ENCODE measurements around the gene CDCA8.

CDCA8 gene

DNA sequence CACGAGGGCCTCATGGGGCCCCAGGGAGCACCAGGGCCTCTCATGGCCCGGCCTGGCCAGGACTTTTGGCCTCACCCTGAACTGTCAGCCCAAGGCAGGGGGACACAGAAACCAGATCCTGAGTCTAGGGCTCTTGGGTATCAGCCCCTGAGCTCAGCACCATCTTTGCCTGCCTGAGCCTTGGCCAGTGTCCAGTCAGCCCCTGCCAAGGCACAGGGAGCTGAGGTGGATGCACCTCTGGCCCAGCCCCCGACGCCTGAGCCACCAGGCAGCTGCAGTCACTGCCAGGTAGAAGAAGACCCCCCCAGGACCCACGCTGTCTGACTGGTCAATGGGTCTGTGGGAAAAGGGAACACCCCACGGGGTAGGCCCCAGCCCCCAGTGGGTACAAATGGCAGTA, 25.3 kb downstream of the CDCA8 start:
- Histone ChIP-seq H3K4me3 (ENCODE audit: low read length) (no peak overlapping the region), H3K27me3 (ENCODE audit: low read depth, low read length) (no peaks in the 10 kb centered on the region), H3K27ac (ENCODE audit: low read length) (no peak overlapping the region), H2AFZ (ENCODE audit: low read depth, low read length) (no peak overlapping the region), H3K79me2 (ENCODE audit: low read length) (no peaks in the 10 kb centered on the region), H3K9me3 (ENCODE audit: insufficient read depth, low read length) (no peaks in the 10 kb centered on the region), H4K20me1 (ENCODE audit: insufficient read depth, low read length) (no peaks in the 10 kb centered on the region), H3K9ac (ENCODE audit: low read length) (no peak overlapping the region), H3K4me2 (ENCODE audit: low read length) (no peak overlapping the region), H3K36me3 (replicated peaks; ENCODE audit: low read depth, low read length) (no peaks in the 10 kb centered on the region), H3K4me1 (ENCODE audit: low read length) (peaks cover 3% of the 10 kb centered on the region; the same call in 1 of the 2 replicates)
- TF ChIP-seq, protein P1, sequence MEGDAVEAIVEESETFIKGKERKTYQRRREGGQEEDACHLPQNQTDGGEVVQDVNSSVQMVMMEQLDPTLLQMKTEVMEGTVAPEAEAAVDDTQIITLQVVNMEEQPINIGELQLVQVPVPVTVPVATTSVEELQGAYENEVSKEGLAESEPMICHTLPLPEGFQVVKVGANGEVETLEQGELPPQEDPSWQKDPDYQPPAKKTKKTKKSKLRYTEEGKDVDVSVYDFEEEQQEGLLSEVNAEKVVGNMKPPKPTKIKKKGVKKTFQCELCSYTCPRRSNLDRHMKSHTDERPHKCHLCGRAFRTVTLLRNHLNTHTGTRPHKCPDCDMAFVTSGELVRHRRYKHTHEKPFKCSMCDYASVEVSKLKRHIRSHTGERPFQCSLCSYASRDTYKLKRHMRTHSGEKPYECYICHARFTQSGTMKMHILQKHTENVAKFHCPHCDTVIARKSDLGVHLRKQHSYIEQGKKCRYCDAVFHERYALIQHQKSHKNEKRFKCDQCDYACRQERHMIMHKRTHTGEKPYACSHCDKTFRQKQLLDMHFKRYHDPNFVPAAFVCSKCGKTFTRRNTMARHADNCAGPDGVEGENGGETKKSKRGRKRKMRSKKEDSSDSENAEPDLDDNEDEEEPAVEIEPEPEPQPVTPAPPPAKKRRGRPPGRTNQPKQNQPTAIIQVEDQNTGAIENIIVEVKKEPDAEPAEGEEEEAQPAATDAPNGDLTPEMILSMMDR (IDR thresholded peaks at IDR 0.05; ENCODE audit: low read depth, low read length) = no peak
- TF ChIP-seq EZH2phosphoT487 (IDR thresholded peaks at IDR 0.05; ENCODE audit: low read depth) = no peak

DNA sequence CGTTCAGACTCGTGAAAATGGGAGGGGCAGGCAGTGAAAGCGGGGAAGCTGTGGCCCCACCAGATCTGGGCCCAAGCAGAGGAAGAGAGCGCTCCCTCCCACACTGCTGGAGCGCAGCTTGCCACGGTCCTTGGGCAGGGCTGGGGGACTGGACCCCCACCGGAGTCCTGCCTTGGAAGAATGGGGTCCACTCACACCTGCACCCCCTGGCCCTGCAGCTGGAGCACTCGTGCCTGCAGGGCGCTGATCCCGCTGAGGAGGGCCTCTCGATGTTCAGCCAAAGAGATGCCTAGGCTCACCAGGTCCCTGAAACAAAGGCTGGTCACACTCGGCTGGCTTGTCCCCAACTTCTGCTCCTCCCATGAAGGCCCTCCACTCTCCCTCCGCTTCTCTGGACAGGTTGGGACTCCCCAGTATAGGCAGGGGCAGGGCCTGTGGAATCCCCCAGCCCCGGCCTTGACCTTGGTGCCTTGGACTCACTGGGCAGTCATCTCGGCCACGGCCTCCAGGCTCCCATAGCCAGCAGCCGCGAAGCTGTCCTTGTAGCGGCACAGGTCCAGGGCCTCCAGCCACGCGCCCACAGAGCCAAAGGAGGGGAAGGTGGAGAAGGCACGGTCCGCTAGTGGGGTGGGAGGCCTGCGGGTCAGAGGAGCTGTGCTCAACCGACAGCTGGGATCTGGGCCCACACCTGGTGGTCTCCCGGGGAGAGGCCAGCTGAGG, 26.0 kb downstream of the CDCA8 start:
- TF ChIP-seq, protein P1 (IDR thresholded peaks at IDR 0.05; ENCODE audit: low read depth, low read length) = no peak
- TF ChIP-seq EZH2phosphoT487 (IDR thresholded peaks at IDR 0.05; ENCODE audit: low read depth) = no peak
- Histone ChIP-seq H3K4me2 (ENCODE audit: low read length) (no peak overlapping the region), H3K27me3 (ENCODE audit: low read depth, low read length) (no peaks in the 10 kb centered on the region), H3K9ac (ENCODE audit: low read length) (no peak overlapping the region), H3K36me3 (replicated peaks; ENCODE audit: low read depth, low read length) (no peaks in the 10 kb centered on the region), H4K20me1 (ENCODE audit: insufficient read depth, low read length) (no peaks in the 10 kb centered on the region), H3K4me3 (ENCODE audit: low read length) (no peak overlapping the region), H3K4me1 (ENCODE audit: low read length) (peaks cover 3% of the 10 kb centered on the region; the same call in 1 of the 2 replicates), H3K9me3 (ENCODE audit: insufficient read depth, low read length) (no peaks in the 10 kb centered on the region), H2AFZ (ENCODE audit: low read depth, low read length) (no peak overlapping the region), H3K27ac (ENCODE audit: low read length) (no peak overlapping the region), H3K79me2 (ENCODE audit: low read length) (no peaks in the 10 kb centered on the region)

DNA sequence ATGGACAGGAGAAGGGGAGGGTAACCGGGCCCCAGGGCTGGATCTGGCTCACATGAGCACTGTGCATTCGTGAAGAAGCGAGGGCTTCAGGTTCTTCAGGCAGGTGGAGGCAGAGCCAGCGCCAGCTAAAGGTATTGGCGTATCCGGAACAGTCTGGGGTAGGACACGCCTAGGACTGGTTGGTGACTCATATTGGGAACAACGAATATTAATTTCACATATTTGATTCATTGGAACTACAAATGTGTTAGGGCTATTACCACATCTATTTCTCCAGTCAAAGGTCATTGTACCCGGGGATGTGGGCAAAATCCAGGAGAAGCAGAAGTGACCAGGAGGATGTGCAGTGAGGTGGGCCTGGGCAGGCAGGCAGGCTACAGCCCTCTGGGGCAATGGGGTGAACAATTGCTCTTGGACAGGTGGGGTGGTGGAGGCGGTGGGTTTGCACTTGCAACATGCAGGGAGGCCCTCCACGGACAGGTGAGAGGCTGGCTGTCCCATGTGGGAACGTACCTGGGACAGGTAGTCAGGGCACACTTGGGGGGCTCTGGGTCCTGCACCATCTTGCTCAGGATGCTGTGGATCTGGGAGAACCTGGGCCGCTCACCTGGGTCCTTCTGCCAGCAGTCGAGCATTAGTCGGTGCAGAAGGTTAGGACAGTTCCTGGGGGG, 26.7 kb downstream of the CDCA8 start:
- TF ChIP-seq EZH2phosphoT487 (IDR thresholded peaks at IDR 0.05; ENCODE audit: low read depth) = no peak
- TF ChIP-seq, protein P1 (IDR thresholded peaks at IDR 0.05; ENCODE audit: low read depth, low read length) = no peak
- no peak overlapping the region for H3K27ac ChIP-seq (ENCODE audit: low read length)
- H3K4me1 ChIP-seq (ENCODE audit: low read length) = peaks cover 3% of the 10 kb centered on the region; the same call in 1 of the 2 replicates
- H3K4me3 ChIP-seq (ENCODE audit: low read length) = no peak overlapping the region
- no peaks in the 10 kb centered on the region for H3K36me3 ChIP-seq (replicated peaks; ENCODE audit: low read depth, low read length)
- no peaks in the 10 kb centered on the region for H3K9me3 ChIP-seq (ENCODE audit: insufficient read depth, low read length)
- no peaks in the 10 kb centered on the region for H4K20me1 ChIP-seq (ENCODE audit: insufficient read depth, low read length)
- H3K4me2 ChIP-seq (ENCODE audit: low read length) = no peak overlapping the region
- no peaks in the 10 kb centered on the region for H3K27me3 ChIP-seq (ENCODE audit: low read depth, low read length)
- no peak overlapping the region for H2AFZ ChIP-seq (ENCODE audit: low read depth, low read length)
- no peak overlapping the region for H3K9ac ChIP-seq (ENCODE audit: low read length)
- H3K79me2 ChIP-seq (ENCODE audit: low read length) = no peaks in the 10 kb centered on the region

DNA sequence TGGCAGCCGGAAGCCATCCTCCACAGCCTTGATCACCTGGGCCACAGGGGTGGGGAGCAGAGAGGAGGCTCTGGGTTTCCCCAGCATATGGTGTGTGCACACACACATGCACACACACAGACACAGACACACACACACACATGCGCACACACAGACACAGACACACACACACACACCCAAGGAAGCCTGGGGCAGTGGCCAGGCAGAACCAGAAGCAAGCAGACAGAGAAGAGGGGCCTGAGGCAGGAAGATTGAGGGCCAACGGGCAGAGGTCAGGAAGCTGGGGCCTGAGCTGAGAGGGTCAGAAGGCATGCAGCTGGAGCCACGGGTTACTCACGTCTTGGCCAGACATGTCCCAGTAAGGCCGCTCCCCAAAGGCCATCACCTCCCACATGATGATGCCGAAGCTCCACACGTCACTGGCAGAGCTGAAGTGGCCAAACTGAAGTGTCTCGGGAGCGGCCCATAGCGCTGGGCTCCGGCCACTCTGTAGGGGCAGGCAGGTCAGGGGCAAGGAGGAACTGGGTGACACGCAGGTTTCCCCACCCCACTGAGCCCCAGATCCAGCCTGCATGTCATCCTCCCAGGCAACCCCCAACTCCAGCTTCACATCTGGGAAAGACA, 27.4 kb downstream of the CDCA8 start:
- Histone ChIP-seq H2AFZ (ENCODE audit: low read depth, low read length) (no peak overlapping the region), H4K20me1 (ENCODE audit: insufficient read depth, low read length) (no peaks in the 10 kb centered on the region), H3K27ac (ENCODE audit: low read length) (no peak overlapping the region), H3K4me3 (ENCODE audit: low read length) (no peak overlapping the region), H3K4me1 (ENCODE audit: low read length) (peaks cover 3% of the 10 kb centered on the region; the same call in 1 of the 2 replicates), H3K9ac (ENCODE audit: low read length) (no peak overlapping the region), H3K9me3 (ENCODE audit: insufficient read depth, low read length) (no peaks in the 10 kb centered on the region), H3K36me3 (replicated peaks; ENCODE audit: low read depth, low read length) (no peaks in the 10 kb centered on the region), H3K4me2 (ENCODE audit: low read length) (no peak overlapping the region), H3K27me3 (ENCODE audit: low read depth, low read length) (no peaks in the 10 kb centered on the region), H3K79me2 (ENCODE audit: low read length) (no peaks in the 10 kb centered on the region)
- TF ChIP-seq, protein P1 (IDR thresholded peaks at IDR 0.05; ENCODE audit: low read depth, low read length) = no peak
- TF ChIP-seq EZH2phosphoT487 (IDR thresholded peaks at IDR 0.05; ENCODE audit: low read depth) = no peak

Data from OCI-LY3 (cell line).